Measurements from ENCODE around the gene CHRNA1.

The CHRNA1 gene

DNA sequence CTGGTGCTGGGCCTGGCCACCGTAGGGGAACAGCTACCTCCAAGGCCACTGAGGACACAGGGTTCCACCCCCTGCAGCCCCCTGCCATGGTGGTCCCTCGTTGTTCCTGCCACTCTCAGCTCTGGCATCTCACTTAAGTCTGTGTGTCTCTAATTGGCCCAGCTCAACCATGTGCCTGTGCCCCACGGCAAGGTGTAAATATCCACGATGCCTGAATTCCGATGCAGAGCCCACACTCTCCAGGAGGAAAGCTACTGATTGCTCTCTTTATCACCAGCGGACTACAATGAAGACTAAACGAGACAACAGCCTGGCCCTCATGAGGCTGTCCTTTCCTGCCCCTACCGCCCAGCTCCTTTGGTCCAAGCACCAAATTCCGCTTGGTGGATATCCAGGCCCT lies 17.0 kb upstream of the CHRNA1 start:
- DNase-seq, result no peak

DNA sequence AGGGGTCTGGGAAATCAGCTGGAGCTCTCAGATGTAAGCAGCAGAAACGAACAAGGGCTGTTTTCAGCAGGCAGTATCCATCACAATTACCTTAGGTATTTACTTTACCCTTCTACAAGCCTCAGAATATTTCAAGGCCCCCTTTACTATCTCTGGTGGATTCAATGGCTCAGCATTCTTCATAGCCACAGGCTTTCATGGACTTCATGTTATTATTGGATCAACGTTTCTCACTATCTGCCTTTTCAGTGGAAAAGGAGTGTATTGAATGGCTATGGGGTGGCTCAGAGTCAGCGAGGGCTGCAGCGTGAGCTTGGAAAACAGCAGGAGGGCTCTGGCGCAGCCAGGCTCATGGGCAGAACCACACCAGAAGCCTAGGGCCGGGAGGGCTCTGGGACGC lies 16.6 kb upstream of the CHRNA1 start:
- DNase-seq, result no peak

DNA sequence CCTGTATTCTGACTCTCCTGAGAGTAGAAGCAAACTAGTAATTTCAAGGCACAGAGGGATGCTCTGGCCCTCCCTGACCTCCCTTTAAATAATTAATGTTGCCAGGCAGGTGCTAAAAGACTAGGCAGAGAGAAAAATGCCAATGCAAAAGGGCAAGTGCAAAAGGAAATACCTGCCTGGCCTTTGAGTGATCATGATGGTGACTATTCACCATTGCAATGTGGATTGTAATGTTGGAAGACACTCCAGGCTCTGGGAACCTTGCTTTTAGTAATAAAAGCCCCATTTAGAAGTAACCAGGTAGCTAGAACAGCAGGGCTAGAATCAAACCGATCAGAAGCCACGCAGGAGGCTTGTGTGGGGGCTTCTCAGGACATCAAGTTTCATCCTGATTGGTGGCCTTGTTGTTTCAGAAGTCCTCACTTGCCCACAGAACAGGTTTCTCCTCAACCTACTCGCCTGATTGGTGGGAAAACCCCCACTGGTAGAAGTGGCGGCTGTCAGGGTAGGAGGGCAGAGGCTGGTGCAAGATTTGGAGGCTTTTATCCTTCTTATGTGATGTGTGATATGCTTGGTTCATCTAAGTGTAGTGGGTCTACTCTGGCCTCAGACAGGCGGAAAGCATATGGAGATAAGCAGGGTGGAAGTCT lies 16.0 kb upstream of the CHRNA1 start:
- DNase-seq, result peak; percentile 23

DNA sequence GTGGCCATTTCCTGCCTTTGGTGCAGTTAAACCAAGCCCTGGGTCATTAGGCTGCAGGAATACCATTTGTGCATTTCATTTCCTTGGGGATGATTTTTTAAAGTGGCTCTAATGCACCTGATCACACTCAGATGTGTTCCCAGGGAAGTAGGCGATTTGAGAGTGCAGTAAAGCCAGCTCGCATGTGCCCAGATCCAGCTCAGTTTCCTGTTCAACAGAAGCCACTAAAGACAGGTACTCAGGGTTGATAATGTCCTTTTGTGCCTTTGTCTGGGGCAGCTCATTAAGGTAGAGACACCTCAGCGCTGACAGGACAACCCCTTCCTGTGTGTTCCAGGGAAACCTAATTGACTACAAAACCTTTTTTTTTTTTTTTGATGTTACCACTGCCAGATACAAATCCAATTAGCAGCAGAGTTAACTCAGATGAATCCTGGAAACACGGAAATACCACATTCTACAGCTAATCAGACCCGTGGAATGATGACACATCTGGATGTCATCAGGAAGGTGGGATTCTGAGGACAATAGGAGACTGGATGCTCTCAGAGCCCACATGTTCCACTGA lies 15.2 kb upstream of the CHRNA1 start:
- DNase-seq, result no peak

GRCh38 chr2:174778085-174778981 lies 14.1 kb upstream of the CHRNA1 start:
- peak; percentile 77 for DNase-seq

DNA sequence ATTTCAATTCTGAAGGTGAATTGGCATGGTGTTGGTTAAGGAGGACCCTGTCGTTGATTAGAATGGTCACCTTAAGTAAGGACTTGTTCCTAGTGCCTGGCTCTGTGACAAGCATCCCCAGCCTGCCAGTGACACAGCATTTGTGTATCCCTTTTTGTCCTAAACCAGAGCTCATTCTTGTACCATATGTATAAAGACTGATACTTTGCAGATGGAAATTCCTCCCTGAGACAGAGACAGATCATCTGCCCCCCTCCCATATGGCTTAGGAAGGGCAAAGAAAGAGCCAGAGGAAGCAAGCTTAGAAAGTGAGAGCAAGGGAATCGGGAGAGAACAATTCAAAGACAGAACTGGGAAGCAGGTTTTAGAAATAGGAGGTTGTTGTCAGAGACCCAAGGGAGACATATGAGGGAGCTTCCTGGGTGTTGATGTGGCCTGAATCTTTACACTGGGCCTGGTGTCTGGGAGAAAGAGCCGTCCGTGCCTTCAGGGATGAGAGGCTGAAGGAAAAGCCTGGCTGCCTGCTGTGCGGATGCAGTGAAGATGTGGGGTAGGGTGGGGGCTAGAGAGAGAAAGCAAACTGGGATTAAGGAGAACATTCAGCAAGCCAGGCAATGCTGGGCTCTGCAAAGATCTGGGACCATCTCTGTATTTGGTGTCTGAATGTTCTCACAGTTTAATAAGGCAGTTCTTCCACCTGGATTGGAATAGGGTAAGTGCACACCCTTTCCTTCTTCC lies 13.2 kb upstream of the CHRNA1 start:
- no peak for DNase-seq

DNA sequence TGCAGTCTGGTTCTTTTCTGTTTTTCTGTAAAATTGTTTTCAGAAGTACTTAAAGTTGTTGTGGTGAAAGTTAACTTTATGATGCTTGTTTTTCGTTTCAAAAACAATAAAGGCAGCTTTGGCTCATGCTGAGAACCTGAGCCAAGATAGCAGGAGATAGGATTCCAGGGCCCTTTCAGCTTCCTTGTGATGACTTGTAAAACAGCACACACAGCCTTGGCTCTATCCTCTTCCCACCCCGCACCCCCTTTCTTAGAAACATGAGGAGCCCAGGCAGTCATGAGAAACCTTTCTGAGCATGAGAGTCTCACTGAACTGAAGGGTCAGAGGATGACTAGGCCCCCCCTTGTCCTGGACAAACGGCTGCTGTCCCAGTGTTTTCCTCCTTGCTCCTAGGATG lies 12.4 kb upstream of the CHRNA1 start:
- no peak for DNase-seq

GRCh38 chr2:174776223-174776622 lies 12.0 kb upstream of the CHRNA1 start:
- peak; percentile 38 for DNase-seq

GRCh38 chr2:174775571-174775980 lies 11.3 kb upstream of the CHRNA1 start:
- DNase-seq, result no peak

- no peak for DNase-seq
These were observed 10.6 kb upstream of the CHRNA1 start for GRCh38 chr2:174774886-174775285.

GRCh38 chr2:174773215-174773614 lies 8.9 kb upstream of the CHRNA1 start:
- DNase-seq, result no peak

DNA sequence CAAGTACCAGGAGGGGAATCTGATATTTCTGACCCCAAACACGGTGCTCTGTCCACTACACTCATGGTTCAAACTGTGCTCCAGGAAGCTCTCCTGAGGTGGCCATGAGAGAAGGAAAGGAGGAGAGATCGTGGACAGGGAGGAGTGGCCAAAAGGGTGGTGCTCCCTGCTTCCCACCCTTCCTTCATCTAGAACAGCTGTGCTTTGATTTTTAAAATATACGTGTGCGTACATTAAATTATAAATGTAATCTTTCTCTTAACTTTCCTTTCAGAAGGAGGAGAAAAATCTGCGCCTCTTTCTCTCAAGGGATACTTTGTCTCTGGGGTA lies 8.2 kb upstream of the CHRNA1 start:
- DNase-seq, result no peak

DNA sequence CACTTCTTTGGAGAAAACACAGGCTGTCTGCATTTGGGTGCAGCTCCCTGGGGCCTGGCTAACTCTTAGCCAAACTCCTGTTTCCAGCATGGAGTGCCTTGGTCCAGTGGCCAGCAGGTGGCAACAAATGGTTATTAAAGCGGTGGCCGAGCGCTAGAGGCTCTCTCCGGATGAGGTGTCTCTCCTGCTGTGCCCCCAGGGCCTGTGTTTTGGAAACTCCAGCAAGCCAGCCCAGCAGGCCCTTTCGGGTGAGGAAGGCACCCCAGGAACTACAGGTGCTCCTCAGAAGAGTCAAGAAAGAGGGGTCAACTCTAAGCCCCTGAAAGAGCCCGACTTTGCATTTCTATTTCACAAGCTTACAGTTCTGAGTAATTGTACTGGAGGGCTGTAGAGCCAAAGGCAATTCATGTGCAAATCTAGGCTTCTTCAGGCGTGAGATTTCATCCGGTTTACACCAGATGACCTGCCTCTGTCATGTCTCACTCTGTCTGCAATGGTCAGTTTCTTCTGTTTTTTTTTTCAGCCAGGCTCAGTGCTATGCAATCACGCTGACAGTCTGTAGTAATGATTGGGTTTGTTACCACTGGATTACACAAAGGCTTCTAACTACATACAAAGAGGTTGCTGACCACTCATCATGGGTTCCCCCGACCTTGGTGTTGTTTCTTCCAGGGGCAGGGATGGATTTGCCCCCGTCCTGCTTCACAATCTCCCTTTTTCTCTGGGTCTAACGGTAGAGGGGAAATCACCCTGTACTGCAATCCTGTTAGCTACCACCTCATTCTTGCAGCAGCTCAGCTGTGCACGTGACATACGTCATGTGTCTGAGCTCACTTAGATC lies 7.6 kb upstream of the CHRNA1 start:
- peak; percentile 66 for DNase-seq

- DNase-seq, result no peak
These were observed 6.9 kb upstream of the CHRNA1 start for GRCh38 chr2:174771136-174771535.

- no peak for DNase-seq
These were observed 4.3 kb upstream of the CHRNA1 start for GRCh38 chr2:174768557-174768956.

DNA sequence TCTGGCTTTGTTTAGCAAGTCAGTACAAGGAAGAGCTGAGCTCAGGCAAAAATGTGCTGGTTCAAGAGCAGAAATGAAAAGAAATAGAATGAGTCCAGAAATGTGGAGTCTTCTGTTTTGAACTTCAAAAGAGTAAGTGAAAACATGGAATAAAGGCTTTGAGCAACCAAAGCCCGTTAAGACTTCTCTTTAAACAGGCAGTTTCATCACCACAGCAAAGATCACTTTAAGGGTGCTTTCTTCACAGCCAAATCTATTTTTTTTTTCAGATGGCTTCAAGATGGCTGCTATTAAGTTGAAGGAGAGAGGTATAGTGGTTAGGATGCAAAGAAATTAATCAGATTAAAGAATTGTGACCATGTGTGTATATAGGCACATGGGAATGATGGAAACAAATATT lies 2.0 kb upstream of the CHRNA1 start:
- no peak for DNase-seq

DNA sequence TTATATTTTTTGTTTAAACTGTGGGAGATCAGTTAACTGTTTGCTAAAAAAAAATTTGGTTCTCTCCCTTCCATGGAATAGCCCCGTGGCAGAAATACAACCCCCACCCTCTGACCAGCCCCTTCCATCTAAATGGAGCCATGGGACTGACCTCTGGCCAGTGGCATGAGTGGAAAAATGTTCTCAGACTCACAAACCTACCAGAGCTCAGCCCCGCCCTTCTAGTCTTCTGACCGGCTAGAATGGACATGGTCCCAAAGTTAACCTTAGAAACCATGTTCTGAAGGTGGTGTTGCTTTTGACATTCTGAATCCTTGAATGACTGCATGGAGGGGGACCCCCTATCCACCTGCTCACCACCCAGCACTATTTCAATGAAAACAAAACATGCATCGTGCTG lies 1.3 kb upstream of the CHRNA1 start:
- DNase-seq, result no peak

- no peak for DNase-seq
These were observed 492 bp downstream of the CHRNA1 start for GRCh38 chr2:174763780-174764179.

DNA sequence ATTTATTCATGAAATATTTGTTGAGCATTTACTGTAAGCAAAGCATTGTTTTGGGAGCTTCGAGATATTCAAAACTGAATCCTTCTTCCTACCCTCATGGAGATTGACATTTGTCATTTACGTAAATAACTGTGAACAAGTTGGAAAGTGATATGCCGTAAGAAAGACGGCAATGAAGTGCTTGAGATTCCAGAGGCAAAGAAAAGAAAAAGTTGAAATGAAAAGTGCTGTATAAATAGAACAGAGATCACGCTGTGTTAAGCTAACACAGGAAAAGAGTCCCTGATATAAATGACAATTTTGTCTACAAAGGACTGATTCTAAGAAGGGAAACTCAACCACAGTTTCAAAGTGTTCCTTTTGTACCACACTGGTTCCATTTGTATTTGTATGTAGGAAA lies 1.8 kb downstream of the CHRNA1 start:
- no peak for DNase-seq

- DNase-seq, result no peak
These were observed 2.4 kb downstream of the CHRNA1 start for GRCh38 chr2:174761837-174762236.

DNA sequence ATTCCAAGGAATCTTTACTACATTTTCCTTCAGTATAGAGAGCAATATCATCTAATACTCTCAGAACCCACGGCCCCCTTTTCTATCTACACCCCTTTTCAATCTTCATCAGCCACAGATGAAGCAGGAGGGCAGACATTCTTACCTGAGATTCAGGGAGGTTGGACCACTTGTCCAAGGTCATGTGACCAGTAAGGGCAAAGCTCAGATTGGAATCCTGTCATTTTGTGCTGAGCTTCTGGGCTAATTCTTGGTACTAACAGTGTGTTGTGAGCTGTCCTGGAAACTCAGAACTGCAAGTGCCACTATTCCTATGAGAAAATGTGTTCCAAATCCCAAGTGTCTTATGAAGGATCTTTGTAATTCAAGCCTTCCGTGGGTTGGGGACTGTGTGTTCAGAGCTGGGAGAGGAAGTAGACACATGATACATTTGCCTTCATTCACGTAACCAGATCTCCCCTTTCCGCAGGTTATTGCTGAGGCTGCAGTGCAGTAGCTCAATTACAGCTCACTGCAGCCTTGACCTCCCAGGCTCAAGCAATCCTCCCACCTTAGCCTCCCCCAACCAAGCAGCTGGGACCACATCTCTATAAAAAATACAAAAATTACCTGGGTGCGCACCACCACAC lies 3.3 kb downstream of the CHRNA1 start:
- no peak for DNase-seq
